ENCODE results near the gene CPA2.

CPA2 gene

DNA sequence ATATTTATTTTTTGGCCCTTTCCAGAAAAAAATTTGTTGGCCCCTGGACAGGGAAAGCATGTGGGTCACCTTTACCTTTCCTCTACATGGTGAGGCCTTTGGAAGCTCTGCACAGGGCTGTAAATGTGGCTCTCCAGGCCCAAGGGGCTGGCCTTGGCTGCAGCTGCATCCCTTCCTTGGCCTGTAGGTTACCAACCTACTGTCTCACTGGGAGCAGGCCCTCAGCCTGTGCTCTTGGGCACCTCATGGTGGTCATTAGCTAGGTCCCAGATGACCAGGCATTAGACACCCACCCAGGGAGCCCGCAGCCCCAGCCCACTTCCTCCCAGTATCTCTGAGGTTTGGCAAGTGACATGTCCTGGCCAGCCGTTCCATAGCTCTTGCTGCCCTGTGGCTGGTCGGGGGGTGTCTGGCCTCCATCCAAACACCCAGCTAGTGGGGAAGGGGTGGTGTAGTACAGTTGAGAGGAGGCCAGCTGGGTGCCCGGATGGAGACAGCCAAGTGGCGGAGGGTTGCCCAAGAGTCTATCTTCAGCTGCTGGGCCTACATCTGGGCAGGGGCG, 70.8 kb downstream of the CPA2 start:
- CTCF ChIA-PET, result no interaction called here
- H3K27ac ChIP-seq, result no peak overlapping the region
- TF ChIP-seq CTCF (conservative IDR thresholded peaks at IDR 0.05; ENCODE audit: low read depth), result no peak
- DNase-seq (ENCODE audit: low spot score), result no peak
- POLR2A ChIA-PET (ENCODE audit: low non-redundant PET), result no interaction called here

DNA sequence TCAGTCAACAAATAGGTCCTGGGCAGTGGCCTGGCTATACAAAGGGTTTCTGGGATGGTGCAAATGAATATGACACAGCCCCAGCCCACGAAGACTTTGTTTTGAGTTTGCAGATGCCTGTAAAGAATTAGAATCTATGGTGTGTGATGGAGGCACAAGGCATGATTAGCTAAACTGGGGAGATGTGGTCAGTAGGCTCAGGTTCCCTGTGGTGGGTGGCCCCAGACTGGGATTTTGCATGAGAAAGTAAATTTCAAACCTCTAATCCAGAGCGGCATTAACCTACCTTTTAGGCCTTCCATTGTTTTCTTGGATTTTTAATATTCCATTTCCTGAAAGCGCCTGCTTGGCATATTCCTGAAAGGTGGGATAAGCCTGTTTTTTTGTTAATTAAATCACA, 71.6 kb downstream of the CPA2 start:
- H3K27ac ChIP-seq, result no peak overlapping the region
- ChIA-PET POLR2A (ENCODE audit: low non-redundant PET) (no interaction called here), CTCF (no interaction called here)
- no peak for DNase-seq (ENCODE audit: low spot score)
- no peak for TF ChIP-seq CTCF (conservative IDR thresholded peaks at IDR 0.05; ENCODE audit: low read depth)
